Activated CD8-positive, alpha-beta memory T cell treated with anti-CD3 and anti-CD28 coated beads, Interleukin-2, amount 50 U/mL, for 48 hours (primary cell): ENCODE data around the gene STK4.

ENCODE experiments used
- DNase-seq: peaks from one replicate; pipeline ENCODE4 v3.0.0-alpha.2; 2020

STK4 gene

GRCh38 chr20:44966030-44966961, at the start of gene STK4:
TSS of gene STK4 (plus strand) at chr20:44966512. CDS start at chr20:44966569, 57 bp downstream.
- peak; percentile 98 for DNase-seq

GRCh38 chr20:44916586-44916985, 49.7 kb upstream of the STK4 start:
- DNase-seq = peak; percentile 34

- no peak for DNase-seq
Measured at GRCh38 chr20:44917399-44917798, 48.9 kb upstream of the STK4 start.

GRCh38 chr20:44918342-44918741, 48.0 kb upstream of the STK4 start:
- DNase-seq = no peak

GRCh38 chr20:44918761-44919160, 47.6 kb upstream of the STK4 start:
- DNase-seq = no peak

- peak; percentile 40 for DNase-seq
Measured at GRCh38 chr20:44921447-44921846, 44.9 kb upstream of the STK4 start.

- no peak for DNase-seq
Measured at GRCh38 chr20:44924541-44924940, 41.8 kb upstream of the STK4 start.

GRCh38 chr20:44928595-44928994, 37.7 kb upstream of the STK4 start:
- no peak for DNase-seq

GRCh38 chr20:44930517-44931168, 35.7 kb upstream of the STK4 start:
- DNase-seq = no peak

GRCh38 chr20:44931911-44932310, 34.4 kb upstream of the STK4 start:
- no peak for DNase-seq

- no peak for DNase-seq
Measured at GRCh38 chr20:44932916-44933315, 33.4 kb upstream of the STK4 start.

- no peak for DNase-seq
Measured at GRCh38 chr20:44936510-44936909, 29.8 kb upstream of the STK4 start.

- DNase-seq = no peak
Measured at GRCh38 chr20:44938637-44939036, 27.7 kb upstream of the STK4 start.

- DNase-seq = no peak
Measured at GRCh38 chr20:44941120-44941691, 25.1 kb upstream of the STK4 start.

GRCh38 chr20:44942264-44942973, 23.9 kb upstream of the STK4 start:
- DNase-seq = no peak

- DNase-seq = no peak
Measured at GRCh38 chr20:44943828-44944227, 22.5 kb upstream of the STK4 start.

GRCh38 chr20:44945261-44945660, 21.1 kb upstream of the STK4 start:
- no peak for DNase-seq

GRCh38 chr20:44946271-44946852, 19.9 kb upstream of the STK4 start:
- DNase-seq = no peak

- DNase-seq = no peak
Measured at GRCh38 chr20:44948107-44948506, 18.2 kb upstream of the STK4 start.

- DNase-seq = no peak
Measured at GRCh38 chr20:44948513-44948912, 17.8 kb upstream of the STK4 start.

- no peak for DNase-seq
Measured at GRCh38 chr20:44950368-44950767, 15.9 kb upstream of the STK4 start.

GRCh38 chr20:44952731-44953130, 13.6 kb upstream of the STK4 start:
- DNase-seq = no peak

GRCh38 chr20:44954211-44954610, 12.1 kb upstream of the STK4 start:
- DNase-seq = no peak
